WI38 (cell line): ENCODE data around the gene UHMK1.
"Not testable (repeated sequence)": the region's sequence is repeated elsewhere in the genome, so short reads cannot be mapped to it uniquely, and the experiment has no call there.

Experiments used
- H3K4me3 ChIP-seq: 2 replicates; pipeline ENCODE4 v1.5.1; 2011; ENCODE audit warnings: low read depth, mild to moderate bottlenecking, control low read depth, low read length
- TF ChIP-seq, protein P1 (sequence below): IDR thresholded peaks from 2 replicates; pipeline ENCODE4 v1.5.1; 2012; ENCODE audit warnings: low read depth, mild to moderate bottlenecking, control low read depth, low read length

UHMK1 gene

DNA sequence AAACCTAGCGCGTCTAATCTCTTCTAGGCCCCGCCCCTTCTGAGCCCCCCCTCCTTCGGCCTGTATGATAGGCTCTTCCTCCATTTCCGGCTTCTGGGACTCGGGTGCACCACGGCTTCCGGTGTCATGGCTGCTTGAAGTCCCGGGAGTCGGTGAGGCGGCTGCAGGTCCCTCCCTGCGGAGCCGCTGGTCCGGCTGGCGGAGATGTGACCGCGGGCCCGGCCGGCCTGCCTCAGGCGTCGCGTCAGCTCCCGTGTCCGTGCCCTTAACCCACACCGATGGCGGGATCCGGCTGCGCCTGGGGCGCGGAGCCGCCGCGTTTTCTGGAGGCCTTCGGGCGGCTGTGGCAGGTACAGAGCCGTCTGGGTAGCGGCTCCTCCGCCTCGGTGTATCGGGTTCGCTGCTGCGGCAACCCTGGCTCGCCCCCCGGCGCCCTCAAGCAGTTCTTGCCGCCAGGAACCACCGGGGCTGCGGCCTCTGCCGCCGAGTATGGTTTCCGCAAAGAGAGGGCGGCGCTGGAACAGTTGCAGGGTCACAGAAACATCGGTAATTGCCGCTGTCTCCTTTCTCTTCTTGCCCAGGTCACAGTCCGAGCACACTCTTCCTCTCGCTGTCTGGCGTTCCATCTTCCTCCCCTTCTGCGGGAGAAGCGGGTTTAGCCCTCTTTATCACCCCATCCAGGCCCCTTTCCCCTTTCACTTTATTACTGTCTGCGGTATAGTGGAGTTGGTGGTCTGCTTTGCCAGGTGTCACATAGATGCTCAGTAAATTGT is at the start of gene UHMK1:
Gene UHMK1 (plus strand): TSS at position 96 of the 773 bp plus-strand sequence. CDS start 183 bp downstream, at position 279.
- peak within 1 kb of the TSS; percentile 80 for H3K4me3 ChIP-seq
- TF ChIP-seq, protein P1, sequence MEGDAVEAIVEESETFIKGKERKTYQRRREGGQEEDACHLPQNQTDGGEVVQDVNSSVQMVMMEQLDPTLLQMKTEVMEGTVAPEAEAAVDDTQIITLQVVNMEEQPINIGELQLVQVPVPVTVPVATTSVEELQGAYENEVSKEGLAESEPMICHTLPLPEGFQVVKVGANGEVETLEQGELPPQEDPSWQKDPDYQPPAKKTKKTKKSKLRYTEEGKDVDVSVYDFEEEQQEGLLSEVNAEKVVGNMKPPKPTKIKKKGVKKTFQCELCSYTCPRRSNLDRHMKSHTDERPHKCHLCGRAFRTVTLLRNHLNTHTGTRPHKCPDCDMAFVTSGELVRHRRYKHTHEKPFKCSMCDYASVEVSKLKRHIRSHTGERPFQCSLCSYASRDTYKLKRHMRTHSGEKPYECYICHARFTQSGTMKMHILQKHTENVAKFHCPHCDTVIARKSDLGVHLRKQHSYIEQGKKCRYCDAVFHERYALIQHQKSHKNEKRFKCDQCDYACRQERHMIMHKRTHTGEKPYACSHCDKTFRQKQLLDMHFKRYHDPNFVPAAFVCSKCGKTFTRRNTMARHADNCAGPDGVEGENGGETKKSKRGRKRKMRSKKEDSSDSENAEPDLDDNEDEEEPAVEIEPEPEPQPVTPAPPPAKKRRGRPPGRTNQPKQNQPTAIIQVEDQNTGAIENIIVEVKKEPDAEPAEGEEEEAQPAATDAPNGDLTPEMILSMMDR, result no peak

- not testable (repeated sequence) for H3K4me3 ChIP-seq
Observed at GRCh38 chr1:162454361-162454760, 43.3 kb upstream of the UHMK1 start.

DNA sequence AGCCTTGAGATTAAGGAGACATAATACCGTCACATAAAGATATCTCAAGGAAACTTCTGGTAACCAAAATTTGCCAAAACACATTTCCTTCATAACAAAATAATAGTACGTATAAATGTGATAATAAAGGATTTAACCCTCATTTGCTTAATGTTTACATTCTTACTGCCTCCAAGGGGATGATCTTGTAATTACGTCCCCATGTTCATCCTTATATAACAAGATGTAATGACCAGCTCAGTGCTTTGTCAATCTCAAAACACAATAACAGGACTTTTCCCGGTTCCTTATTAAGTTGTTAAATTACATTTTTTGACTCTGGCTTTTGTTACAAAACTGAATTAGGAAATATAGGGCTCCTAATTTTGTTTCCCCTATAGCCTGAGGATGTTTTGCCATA is 41.3 kb upstream of the UHMK1 start:
- TF ChIP-seq, protein P1, result no peak

DNA sequence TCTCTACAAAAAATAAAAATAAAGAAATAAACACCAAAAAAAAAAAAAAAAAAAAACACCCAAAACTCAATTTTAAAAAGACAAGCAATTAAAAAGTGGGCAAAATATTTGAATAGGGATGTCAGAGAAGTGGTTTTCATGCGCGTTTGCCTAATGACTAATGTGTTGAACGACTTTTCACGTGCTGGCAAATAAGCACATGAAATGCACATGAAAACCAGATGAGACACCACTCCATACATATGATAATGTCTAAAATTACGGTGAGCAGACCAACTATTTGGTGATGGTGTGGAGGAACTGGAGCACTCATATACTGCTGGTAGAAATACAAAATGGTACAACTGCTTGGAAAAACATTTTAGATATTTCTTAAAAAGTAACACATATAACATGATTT is 39.4 kb upstream of the UHMK1 start:
- TF ChIP-seq, protein P1, result no peak
- H3K4me3 ChIP-seq, result no peak overlapping the region

More for the DNA sequence above, 41.3 kb upstream of the UHMK1 start:
- no peak overlapping the region for H3K4me3 ChIP-seq

DNA sequence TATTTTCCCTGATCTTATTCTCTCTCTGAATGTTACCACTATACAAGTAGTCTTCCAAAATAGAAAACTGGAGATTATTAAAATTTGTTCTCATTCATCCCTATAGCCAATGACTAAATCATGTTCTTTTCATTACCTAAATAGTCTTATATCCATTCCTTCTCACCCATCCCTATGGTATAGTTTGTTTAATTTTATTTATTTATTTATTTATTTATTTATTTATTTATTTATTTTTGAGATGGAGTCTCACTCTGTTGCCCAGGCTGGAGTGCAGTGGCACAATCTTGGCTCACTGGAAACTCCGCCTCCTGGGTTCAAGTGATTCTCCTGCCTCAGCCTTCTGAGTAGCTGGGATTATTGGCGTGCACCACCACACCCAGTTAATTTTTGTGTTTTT is 35.2 kb upstream of the UHMK1 start:
- H3K4me3 ChIP-seq, result not testable (repeated sequence)

- TF ChIP-seq, protein P1, result no peak
- no peak overlapping the region for H3K4me3 ChIP-seq
Observed at GRCh38 chr1:162463021-162463420, 34.6 kb upstream of the UHMK1 start.

- TF ChIP-seq, protein P1, result no peak
- H3K4me3 ChIP-seq, result no peak overlapping the region
Observed at GRCh38 chr1:162466797-162467196, 30.8 kb upstream of the UHMK1 start.

GRCh38 chr1:162470216-162470615 is 27.4 kb upstream of the UHMK1 start:
- no peak overlapping the region for H3K4me3 ChIP-seq
- TF ChIP-seq, protein P1, result no peak
